ENCODE measurements around the gene SLC10A4. TPM values are rescaled to one million over a fixed set of nuclear protein-coding genes. Genes with fewer than 3 reads are reported as not detected.

Gene SLC10A4
- total RNA-seq, 1 donor from 2014 or later = under 0.01 TPM

DNA sequence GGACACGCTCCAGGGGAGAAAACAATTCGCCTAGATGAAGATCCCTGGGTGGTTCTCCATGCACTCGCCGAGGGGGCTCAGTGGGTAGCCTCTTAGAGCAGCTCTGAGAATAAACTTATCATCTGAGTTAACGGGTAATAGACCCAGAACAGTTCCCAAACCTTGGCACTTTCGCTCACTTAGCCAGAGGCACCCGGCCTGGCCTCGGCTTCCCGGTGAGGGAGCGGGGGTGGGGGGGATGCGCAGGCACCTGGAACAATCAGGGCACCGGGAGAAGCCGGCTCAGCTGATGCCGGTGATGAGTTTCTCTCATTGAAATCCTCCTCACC lies 6.5 kb downstream of the SLC10A4 start:
- DNase-seq (ENCODE audit: low read depth in 2 of 2) = peak in 1 of 2 donors; percentile 29

DNA sequence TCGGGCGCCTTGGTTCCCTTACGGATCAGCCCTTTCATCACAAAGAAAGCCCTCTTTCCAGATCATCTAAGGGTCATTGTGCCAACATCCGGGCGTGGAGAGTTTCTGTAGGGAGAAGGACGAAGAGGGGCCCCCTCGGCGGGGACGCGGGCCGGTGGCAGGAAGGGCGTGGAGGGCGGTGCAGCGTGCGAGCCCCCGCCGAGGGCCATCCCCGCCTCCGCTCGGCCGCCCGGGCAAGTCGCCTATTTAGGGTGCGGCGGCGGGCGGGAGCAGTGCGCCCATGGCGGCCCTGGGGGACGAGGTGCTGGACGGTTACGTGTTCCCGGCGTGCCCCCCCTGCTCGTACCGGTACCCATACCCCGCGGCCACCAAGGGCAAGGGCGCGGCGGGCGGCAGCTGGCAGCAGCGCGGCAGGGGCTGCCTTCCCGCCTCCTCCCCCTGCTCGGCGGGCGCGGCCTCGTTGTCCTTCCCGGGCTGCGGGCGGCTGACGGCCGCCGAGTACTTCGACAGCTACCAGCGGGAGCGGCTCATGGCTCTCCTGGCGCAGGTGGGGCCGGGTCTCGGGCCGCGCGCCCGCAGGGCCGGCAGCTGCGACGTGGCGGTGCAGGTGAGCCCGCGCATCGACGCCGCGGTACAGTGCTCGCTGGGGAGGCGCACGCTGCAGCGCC lies 7.0 kb downstream of the SLC10A4 start, which contains the start of gene ZAR1:
TSS of gene ZAR1 (plus strand) at position 241 of the 668 bp plus-strand sequence. CDS start at position 281, 40 bp downstream.
- no peak for DNase-seq (ENCODE audit: low read depth in 2 of 2)

GRCh38 chr4:48490680-48491513 lies 7.8 kb downstream of the SLC10A4 start:
- no peak for DNase-seq (ENCODE audit: low read depth in 2 of 2)

GRCh38 chr4:48491514-48492176 lies 8.5 kb downstream of the SLC10A4 start:
- DNase-seq (ENCODE audit: low read depth in 2 of 2) = no peak

DNA sequence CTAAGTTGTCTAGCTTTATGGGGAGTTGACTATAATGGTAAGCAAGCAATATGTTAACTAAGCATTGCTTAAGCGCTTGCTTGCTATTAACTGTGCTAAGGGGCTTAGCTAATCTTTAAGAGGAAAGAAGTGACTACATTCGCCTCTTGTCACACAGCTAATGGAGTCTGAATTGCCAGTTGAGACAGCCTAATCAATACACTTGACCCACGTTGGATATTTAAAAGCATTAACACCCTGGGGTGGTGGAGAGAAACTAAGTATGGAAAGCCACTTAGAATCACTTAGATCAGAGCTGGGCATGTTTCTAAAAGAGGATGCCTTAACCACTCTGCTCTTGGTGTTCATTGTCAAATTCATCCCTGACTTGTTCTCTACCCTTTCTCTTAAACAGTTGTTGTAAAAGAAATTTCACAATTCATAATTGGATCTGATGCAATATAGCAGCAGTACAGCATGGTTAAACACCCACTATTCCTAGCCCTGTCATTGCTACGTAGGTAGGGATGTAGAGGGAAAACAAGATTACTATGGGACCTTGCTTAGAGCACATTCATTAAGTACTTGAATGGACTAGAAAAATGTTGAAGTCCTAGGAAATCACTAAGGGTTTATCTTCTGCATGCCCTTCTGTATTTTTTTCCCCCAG lies 10.4 kb downstream of the SLC10A4 start:
- no peak for DNase-seq (ENCODE audit: low read depth in 2 of 2)

- no peak for DNase-seq (ENCODE audit: low read depth in 2 of 2)
Measured at GRCh38 chr4:48495941-48496340, 12.8 kb downstream of the SLC10A4 start.

GRCh38 chr4:48498895-48499294 lies 15.8 kb downstream of the SLC10A4 start:
- DNase-seq (ENCODE audit: low read depth in 2 of 2) = no peak

- peak in 1 of 2 donors; percentile 12 for DNase-seq (ENCODE audit: low read depth in 2 of 2)
Measured at GRCh38 chr4:48499551-48500066, 16.5 kb downstream of the SLC10A4 start.

DNA sequence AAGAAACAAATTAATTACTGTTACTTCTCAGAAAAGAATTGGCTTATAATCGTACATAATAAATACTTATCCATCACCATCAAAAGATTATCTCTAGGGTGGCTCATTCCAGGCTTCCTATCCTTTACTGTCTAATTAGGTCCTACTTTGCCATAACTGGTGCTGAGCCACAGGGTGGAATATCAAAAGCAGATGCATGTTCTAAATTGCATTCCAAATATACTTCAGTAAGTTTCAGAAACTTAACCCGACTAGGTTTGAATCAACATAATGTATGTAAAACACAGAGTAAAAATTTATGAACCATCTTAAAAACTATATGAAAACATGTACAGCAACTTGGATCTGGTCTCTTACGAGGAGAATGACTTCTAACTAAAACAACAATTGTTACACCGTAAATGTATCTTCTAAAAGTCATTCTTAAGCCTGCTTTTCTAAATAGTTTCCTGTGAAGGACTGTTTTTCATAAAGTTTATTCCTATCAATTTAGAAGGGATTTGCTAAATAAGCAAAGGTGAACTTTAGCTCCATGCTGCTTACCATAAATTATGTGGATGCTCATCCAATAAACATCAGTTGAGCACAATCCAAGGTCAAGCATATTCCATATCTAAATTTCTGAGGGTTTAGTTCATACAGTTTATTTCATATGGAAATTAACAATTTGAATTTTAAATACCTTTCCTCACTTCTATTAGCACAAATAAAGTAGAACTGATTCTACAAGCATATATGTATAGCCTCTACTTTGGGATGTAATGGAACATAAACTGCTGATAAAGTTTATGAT lies 20.3 kb downstream of the SLC10A4 start:
- DNase-seq (ENCODE audit: low read depth in 2 of 2) = no peak

- no peak for DNase-seq (ENCODE audit: low read depth in 2 of 2)
Measured at GRCh38 chr4:48504026-48504330, 20.8 kb downstream of the SLC10A4 start.

- no peak for DNase-seq (ENCODE audit: low read depth in 2 of 2)
Measured at GRCh38 chr4:48504352-48504751, 21.2 kb downstream of the SLC10A4 start.

DNA sequence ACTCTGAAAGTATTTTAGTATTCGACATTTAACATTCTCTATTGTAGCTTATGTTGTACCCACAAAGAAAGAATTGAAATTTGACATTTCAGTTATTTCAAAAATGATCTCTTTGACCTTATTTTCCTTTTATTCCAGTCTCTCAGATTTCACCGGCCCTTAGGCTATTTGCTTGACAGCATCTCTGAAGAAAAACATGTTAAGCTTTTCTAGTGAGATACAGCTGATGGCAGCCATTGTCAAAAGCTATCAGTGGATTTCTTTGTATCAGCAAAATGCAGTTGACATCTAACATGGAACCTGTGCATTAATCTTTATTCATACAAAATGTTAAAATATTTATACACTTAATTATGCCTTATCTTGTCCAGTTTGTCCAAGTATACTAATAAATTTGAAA lies 23.6 kb downstream of the SLC10A4 start:
- DNase-seq (ENCODE audit: low read depth in 2 of 2) = no peak

- DNase-seq (ENCODE audit: low read depth in 2 of 2) = no peak
Measured at GRCh38 chr4:48509543-48509942, 26.4 kb downstream of the SLC10A4 start.

GRCh38 chr4:48518143-48518542 lies 35.0 kb downstream of the SLC10A4 start:
- DNase-seq (ENCODE audit: low read depth in 2 of 2) = no peak

DNA sequence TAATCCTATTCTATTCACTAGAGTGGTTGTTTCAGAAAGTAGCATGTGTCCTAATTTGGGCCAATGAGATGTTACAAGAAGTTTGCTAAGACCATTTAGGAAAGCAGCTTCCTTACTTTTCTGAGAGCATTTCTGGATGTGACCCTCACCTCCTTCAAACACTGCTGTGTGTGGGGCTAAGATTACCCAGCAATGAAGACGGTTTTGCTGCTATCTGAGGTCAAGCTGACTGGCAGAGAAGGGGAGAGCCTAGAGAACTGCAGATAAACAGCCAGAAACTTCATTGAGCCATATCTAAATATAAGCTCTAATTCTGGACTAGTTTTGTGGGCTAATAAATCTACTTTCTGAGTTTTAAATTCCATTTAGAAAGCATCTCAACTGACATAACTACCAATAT lies 43.3 kb downstream of the SLC10A4 start:
- no peak for DNase-seq (ENCODE audit: low read depth in 2 of 2)

DNA sequence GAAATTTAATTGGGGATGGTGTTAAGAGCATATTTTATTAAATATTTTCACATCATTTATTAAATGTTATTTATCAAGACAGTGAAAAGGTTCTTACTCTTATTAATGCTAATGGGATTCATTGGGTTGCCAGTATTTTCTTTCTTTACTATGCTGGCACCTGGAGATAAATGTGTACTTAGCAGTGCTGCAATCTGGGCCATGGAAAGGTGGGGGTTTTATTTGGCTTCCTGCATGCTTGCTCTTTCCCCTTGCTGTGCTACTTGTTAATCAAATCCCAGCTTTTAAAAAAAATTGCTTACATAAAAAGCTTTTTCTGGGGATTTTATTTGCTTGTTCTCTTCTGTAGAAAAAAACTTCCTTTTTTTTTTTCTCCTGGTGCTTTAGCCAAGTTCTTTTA lies 55.2 kb downstream of the SLC10A4 start:
- peak in 1 of 2 donors; percentile 7 for DNase-seq (ENCODE audit: low read depth in 2 of 2)

Other genes starting within 250 kb of the SLC10A4 start
- gene TEC, start 213.5 kb upstream of the SLC10A4 start, total RNA-seq = 0.51 and 1.3 TPM in 2 replicates
- gene SLAIN2, start 141.8 kb upstream of the SLC10A4 start, total RNA-seq = 14.8 and 18.1 TPM in 2 replicates
- not detected in 2 replicates for gene ZAR1, start 6.9 kb downstream of the SLC10A4 start, total RNA-seq